K562 (cell line): Measurements from ENCODE around the gene INO80.

Source experiments
- EP300 ChIP-seq: IDR thresholded peaks from 2 replicates; pipeline ENCODE4 v1.6.1; 2012; ENCODE audit warnings: low read length, improper control_type of control experiment
- EZH2 ChIP-seq: IDR thresholded peaks from 2 replicates; pipeline ENCODE4 v1.6.1; 2012; ENCODE audit warnings: low read depth, mild to moderate bottlenecking, inconsistent platforms, low read length, borderline replicate concordance
- FOS ChIP-seq: IDR thresholded peaks from 3 replicates; pipeline ENCODE4 v1.6.1; 2011; ENCODE audit not compliant: insufficient read length; ENCODE audit errors: extremely low read depth
- L3MBTL2 ChIP-seq: fragments of 450-650 bp; IDR thresholded peaks from 2 replicates; pipeline ENCODE4 v1.6.1; 2016; ENCODE audit warnings: mild to moderate bottlenecking, moderate library complexity
- PHF8 ChIP-seq: fragments of 200-600 bp; sonication (generic); IDR thresholded peaks from 2 replicates; pipeline ENCODE4 v1.6.1; 2012; ENCODE audit warnings: mixed run types, mild to moderate bottlenecking, inconsistent platforms, low read length, moderate library complexity, borderline replicate concordance
- SMC3 ChIP-seq: conservative IDR thresholded peaks from 2 replicates; pipeline ENCODE4 v1.6.1; 2011; ENCODE audit warnings: low read depth, low read length, improper control_type of control experiment; ENCODE audit not compliant: insufficient read depth
- TAF1 ChIP-seq: IDR thresholded peaks from 2 replicates; pipeline ENCODE4 v1.6.1; 2011; ENCODE audit warnings: mild to moderate bottlenecking, low read length, moderate library complexity; ENCODE audit not compliant: insufficient read depth, control insufficient read depth, severe bottlenecking; ENCODE audit errors: extremely low read depth
- TOE1 ChIP-seq, 2 experiments: fragments of 450-650 bp in 1 of 2; sonication (generic) in 1 of 2; formaldehyde crosslinking in 1 of 2; IDR thresholded peaks; 2 replicates each; pipeline versions ENCODE4 v1.7.1 to v1.8.0; 2016 to 2022; ENCODE audit warnings: borderline replicate concordance in 2 of 2, mild to moderate bottlenecking in 2 of 2, antibody characterized with exemption in 1 of 2, inconsistent platforms in 1 of 2, low read depth in 1 of 2, missing genetic modification reagents in 1 of 2, moderate library complexity in 1 of 2
- TF ChIP-seq, protein P1 (sequence below), 3 experiments: IDR thresholded peaks in 2 of 3; conservative IDR thresholded peaks in 1 of 3; 2 replicates each; pipeline ENCODE4 v1.5.1; 2011 to 2012; ENCODE audit warnings: low read length in 3 of 3, mild to moderate bottlenecking in 3 of 3, control low read depth in 2 of 3, improper control_type of control experiment in 1 of 3, inconsistent platforms in 1 of 3, low read depth in 1 of 3, mixed read lengths in 1 of 3, moderate library complexity in 1 of 3; ENCODE audit not compliant: insufficient read depth in 2 of 3
- TF ChIP-seq, protein P2 (sequence below), 2 experiments: fragments of 450-650 bp; IDR thresholded peaks; 2 replicates each; pipeline ENCODE4 v1.6.1; 2018; ENCODE audit warnings: mild to moderate bottlenecking in 2 of 2, low read depth in 1 of 2; ENCODE audit not compliant: partially characterized antibody in 2 of 2
- TF ChIP-seq, protein P3 (sequence below), 2 experiments: IDR thresholded peaks; 2 replicates each; pipeline ENCODE4 v1.6.1; 2011; ENCODE audit warnings: borderline replicate concordance in 1 of 2, control low read depth in 1 of 2, low read depth in 1 of 2, low read length in 1 of 2, mild to moderate bottlenecking in 1 of 2, mixed read lengths in 1 of 2, moderate library complexity in 1 of 2; ENCODE audit not compliant: insufficient read depth in 1 of 2, insufficient read length in 1 of 2, poor library complexity in 1 of 2, severe bottlenecking in 1 of 2; ENCODE audit errors: extremely low read depth in 1 of 2

DNA sequence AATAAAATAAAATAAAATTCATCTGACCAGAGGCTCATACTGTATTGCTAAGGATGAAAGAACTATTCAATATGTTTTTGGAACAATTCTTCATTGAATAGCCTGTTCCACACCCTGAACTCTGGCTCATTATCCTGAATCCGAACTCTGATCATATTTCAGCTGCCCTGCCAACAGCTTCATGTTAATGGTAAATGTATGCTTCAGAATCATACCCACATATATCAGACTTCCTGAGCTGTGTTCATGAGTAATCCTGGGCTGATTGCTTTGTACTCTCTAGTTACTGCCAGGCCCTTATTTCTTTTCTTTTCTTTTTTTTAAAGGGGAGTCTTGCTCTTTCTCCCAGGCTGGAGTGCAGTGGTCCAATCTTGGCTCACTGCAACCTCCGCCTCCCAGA is 11.8 kb downstream of the INO80 start:
- TF ChIP-seq EZH2 (no peak), PHF8 (no peak), SMC3 (no peak), TAF1 (no peak), L3MBTL2 (no peak), FOS (no peak), TOE1 (IDR thresholded peaks at IDR 0.05; ENCODE audit: borderline replicate concordance) (no peak), TOE1 (CRISPR knock-in tag; IDR thresholded peaks at IDR 0.05; ENCODE audit: borderline replicate concordance, low read depth) (no peak), EP300 (no peak)
- TF ChIP-seq, protein P1, sequence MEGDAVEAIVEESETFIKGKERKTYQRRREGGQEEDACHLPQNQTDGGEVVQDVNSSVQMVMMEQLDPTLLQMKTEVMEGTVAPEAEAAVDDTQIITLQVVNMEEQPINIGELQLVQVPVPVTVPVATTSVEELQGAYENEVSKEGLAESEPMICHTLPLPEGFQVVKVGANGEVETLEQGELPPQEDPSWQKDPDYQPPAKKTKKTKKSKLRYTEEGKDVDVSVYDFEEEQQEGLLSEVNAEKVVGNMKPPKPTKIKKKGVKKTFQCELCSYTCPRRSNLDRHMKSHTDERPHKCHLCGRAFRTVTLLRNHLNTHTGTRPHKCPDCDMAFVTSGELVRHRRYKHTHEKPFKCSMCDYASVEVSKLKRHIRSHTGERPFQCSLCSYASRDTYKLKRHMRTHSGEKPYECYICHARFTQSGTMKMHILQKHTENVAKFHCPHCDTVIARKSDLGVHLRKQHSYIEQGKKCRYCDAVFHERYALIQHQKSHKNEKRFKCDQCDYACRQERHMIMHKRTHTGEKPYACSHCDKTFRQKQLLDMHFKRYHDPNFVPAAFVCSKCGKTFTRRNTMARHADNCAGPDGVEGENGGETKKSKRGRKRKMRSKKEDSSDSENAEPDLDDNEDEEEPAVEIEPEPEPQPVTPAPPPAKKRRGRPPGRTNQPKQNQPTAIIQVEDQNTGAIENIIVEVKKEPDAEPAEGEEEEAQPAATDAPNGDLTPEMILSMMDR (IDR thresholded peaks at IDR 0.05 in 2 of 3, conservative IDR thresholded peaks at IDR 0.05 in 1 of 3; ENCODE audit: insufficient read depth in 2 of 3, low read depth in 1 of 3, low read length in 3 of 3) = no peak
- TF ChIP-seq, protein P2, sequence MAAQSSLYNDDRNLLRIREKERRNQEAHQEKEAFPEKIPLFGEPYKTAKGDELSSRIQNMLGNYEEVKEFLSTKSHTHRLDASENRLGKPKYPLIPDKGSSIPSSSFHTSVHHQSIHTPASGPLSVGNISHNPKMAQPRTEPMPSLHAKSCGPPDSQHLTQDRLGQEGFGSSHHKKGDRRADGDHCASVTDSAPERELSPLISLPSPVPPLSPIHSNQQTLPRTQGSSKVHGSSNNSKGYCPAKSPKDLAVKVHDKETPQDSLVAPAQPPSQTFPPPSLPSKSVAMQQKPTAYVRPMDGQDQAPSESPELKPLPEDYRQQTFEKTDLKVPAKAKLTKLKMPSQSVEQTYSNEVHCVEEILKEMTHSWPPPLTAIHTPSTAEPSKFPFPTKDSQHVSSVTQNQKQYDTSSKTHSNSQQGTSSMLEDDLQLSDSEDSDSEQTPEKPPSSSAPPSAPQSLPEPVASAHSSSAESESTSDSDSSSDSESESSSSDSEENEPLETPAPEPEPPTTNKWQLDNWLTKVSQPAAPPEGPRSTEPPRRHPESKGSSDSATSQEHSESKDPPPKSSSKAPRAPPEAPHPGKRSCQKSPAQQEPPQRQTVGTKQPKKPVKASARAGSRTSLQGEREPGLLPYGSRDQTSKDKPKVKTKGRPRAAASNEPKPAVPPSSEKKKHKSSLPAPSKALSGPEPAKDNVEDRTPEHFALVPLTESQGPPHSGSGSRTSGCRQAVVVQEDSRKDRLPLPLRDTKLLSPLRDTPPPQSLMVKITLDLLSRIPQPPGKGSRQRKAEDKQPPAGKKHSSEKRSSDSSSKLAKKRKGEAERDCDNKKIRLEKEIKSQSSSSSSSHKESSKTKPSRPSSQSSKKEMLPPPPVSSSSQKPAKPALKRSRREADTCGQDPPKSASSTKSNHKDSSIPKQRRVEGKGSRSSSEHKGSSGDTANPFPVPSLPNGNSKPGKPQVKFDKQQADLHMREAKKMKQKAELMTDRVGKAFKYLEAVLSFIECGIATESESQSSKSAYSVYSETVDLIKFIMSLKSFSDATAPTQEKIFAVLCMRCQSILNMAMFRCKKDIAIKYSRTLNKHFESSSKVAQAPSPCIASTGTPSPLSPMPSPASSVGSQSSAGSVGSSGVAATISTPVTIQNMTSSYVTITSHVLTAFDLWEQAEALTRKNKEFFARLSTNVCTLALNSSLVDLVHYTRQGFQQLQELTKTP (IDR thresholded peaks at IDR 0.05; ENCODE audit: low read depth in 1 of 2, partially characterized antibody in 2 of 2) = no peak
- TF ChIP-seq, protein P3, sequence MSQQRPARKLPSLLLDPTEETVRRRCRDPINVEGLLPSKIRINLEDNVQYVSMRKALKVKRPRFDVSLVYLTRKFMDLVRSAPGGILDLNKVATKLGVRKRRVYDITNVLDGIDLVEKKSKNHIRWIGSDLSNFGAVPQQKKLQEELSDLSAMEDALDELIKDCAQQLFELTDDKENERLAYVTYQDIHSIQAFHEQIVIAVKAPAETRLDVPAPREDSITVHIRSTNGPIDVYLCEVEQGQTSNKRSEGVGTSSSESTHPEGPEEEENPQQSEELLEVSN (IDR thresholded peaks at IDR 0.05; ENCODE audit: borderline replicate concordance in 1 of 2, extremely low read depth in 1 of 2, insufficient read depth in 1 of 2, insufficient read length in 1 of 2, low read depth in 1 of 2, low read length in 1 of 2, poor library complexity in 1 of 2, severe bottlenecking in 1 of 2) = no peak
